ENCODE results near the gene ZDHHC4.
A peak's percentile ranks its signal among the peaks of the same experiment; 100 is the strongest.

The ZDHHC4 gene

GRCh38 chr7:6637544-6638229 lies 60.4 kb downstream of the ZDHHC4 start:
- DNase-seq, result peak in 1 of 2 experiments; percentile 9
